RKO (cell line): ENCODE measurements around the gene ZNF654.
"Not testable (repeated sequence)": the region's sequence is repeated elsewhere in the genome, so short reads cannot be mapped to it uniquely, and the experiment has no call there.

Experiments used
- DNase-seq: peaks from one replicate; pipeline ENCODE4 v3.0.0-alpha.2; 2016; ENCODE audit warnings: low spot score

ZNF654 gene

DNA sequence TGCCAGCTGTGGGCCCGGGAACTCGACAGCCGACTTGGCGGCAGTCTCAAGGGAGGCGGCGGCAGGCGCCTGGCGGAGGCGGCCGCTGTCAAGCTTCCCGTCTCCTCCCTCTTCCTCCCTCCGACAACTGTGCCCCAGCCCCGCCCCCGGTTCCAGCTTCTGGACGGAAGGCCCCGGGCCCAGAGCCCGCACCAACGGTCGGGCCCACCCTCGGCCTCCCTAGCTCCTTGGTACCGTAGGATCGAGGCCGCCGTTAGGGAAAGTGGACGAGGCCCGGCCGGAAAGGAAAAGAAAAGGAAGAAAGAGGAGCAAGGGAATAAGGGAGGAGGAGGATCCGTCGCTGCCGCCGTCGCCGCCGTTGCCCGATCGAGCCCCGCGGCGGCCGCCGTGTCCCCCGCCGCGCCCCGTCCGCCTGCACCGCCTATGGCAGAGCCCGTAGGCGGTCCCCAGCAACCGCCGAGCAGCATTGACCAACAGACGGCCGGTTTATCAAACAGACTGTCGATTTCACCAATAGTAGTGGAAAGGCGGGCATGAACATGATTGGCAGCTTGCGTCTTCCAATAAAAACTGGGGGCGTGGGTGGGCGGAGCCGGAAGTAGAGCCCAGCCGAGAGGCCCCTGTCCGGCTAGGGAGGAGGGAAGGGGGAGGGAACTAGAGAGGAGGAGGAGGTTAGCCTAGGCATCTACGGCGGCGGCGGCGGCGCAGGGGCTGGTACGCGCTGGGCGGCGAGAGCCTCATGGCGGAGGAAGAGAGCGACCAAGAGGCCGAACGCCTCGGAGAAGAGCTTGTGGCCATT is at the start of gene ZNF654, which contains the start of gene CGGBP1:
TSS of gene ZNF654 (plus strand) at position 675 of the 799 bp plus-strand sequence. CDS start at position 740, 65 bp downstream.
TSS of gene CGGBP1 (minus strand) at position 425 of the 799 bp plus-strand sequence. CDS start 3,029 bp downstream, outside the sequence.
- peak; percentile 99 for DNase-seq

DNA sequence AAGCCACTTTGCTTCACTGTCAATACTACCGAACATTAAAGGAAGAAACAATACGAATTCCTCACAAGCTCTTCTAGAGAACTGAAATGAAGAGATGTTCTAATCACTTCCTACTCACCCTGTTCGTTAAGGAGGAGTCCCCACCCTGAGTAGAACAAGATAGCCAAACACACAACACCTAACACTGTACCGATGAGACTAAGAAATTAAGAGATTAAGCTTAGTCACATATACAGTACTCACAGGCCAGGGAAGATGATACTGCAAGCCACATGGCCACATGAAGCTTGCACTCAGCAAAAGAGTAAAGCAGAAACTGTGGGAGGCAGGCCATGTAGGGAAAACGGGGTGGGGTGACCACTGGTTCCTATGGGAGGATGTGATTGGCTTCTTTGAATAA is 48.2 kb upstream of the ZNF654 start:
- DNase-seq = no peak

DNA sequence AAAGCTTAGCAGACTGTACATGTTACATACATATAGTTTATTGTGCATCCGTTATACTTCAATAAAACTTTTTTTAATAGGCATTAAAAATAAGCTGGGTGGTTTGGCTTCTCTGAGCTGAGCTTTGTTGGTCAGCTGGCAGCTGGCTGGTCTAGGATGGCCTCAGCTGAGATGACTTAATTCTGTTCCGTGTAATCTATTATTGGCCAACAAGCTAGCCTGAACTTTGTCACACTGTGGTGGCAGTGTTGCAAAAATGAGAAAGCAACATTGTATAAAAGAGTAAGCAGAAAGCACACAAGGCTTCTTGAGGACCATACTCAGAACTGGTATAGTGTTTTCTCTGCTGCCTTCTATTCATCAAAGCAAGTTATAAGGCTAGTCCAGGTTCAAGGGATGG is 45.5 kb upstream of the ZNF654 start:
- no peak for DNase-seq

DNA sequence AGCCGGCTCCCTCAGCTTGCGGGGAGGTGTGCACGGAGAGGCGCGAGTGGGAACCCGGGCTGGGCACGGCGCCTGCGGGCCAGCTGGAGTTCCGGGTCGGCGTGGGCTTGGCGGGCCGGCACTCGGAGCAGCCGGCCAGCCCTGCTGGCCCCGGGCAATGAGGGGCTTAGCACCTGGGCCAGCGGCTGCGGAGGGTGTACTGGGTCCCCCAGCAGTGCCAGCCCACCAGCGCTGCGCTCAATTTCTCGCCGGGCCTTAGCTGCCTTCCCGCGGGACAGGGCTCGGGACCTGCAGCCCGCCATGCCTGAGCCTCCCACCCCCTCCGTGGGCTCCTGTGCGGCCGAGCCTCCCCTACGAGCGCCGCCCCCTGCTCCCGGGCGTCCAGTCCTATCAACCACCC is 43.4 kb upstream of the ZNF654 start:
- DNase-seq = not testable (repeated sequence)

DNA sequence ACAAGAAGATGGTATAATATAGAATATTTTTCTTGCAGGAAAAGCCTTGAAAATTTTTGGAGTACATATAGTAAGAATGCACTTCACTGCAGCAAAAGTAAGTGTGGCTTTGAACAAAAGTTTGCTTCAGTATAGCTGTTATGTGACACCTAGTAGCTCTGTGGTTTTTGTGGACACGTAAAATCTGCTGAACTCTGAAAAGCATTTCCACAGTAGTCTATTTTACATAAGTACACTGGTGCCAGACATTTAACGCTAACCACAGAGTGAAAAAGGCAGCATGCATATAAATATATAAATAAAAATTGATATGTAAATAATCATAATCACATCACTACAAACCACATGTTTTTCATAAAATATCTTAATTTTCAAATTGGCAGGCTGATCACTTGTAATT is 40.0 kb upstream of the ZNF654 start:
- no peak for DNase-seq

DNA sequence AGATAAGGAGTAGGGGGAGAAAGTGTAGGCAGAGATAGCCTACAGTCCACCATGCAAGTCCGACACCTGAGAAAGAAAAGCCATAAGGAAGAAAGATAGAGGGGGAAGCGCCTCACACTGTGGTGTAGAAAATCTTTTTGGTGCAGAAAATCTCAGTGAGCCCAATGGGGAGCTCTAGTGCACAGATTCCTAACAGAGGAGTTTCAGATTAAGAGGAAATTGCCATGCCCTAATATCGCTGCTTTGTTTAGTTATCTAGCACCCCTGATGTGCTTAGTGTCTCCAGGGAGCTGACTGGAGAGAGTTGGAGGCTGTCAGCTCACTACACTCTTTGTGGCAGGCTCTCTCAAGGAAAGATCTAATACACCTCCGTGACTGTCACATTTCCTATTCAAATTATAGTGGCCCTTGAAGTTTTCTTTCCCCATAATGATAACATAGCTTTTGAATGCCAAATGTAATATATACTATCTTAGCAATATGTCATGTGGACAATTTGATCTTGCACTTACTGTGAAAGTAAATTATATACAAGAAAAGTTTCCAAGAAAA is 34.0 kb upstream of the ZNF654 start:
- no peak for DNase-seq

DNA sequence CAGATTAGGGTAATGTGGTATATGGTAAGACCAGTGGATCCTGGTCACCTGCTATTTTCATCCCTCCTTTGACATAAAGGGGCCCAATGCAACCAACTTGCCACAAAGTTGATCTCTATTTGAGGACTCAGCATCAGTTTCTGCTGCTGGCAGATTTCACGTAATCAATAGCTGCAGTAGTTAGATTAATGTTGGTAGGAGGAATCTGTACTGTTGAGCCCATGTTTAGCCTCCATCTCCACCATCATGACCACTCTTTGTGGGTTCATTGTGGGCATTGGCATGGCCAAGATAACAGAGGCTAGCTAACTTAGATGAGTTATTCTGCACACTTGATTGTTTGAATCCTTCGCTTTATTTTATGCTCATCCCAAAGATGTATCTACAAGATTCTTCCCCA is 30.2 kb upstream of the ZNF654 start:
- DNase-seq = no peak

DNA sequence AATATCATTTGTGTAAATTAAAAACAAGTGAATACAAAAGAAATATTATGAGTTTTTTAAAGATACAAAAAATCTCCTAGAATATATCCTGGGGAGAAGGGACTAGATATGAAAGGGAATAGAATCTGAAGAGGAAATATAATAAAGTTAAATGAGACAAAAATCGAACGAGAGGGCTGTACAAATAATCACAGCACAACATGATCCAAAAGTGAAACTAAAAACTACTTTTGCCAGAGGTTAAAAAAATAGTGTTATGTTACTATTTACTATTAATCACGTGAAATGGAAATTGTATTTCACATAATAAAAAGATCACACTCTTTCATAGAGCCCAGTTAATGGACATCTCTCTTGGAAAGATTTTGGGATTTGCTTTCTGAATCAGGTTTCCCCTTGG is 28.8 kb upstream of the ZNF654 start:
- no peak for DNase-seq

DNA sequence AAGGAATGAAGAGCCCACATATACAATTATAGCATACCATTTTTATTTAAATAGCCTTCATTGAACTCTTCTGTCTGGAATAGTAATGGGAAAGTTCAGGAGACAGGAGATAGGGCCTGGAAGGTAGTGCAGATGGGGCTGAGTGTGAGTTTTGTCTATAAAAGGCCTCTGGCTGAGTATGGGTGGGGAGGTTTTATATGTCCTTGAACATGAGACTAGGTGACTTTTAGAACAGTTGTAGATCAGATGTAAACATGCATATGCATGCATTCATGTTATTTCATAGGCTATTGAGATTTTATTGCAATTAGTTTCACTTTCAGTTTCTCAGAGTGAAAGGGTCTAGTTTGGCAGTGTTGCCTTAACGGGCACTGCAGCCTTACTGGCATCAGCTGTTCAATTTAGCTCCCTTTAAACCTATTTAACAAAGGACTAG is 27.4 kb upstream of the ZNF654 start:
- DNase-seq = peak; percentile 64

DNA sequence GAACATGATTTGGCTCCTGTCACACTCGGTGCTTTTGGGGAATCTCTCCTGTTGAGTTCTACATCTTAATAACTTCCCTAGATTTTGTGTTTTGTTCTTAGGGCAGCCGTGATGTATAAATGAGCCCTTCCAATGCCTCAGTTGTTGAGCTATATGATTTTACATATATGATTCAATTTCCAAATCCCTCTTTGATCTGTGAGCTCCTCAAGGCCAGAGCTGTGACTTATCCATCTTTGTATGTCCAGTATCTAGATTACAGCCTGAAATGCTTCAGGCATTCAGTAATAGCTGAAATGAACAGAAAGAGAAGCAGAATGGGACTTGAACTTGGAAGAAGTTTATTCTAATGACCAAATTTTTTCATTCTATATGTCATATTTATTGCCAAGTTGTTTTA is 26.8 kb upstream of the ZNF654 start:
- DNase-seq = no peak

DNA sequence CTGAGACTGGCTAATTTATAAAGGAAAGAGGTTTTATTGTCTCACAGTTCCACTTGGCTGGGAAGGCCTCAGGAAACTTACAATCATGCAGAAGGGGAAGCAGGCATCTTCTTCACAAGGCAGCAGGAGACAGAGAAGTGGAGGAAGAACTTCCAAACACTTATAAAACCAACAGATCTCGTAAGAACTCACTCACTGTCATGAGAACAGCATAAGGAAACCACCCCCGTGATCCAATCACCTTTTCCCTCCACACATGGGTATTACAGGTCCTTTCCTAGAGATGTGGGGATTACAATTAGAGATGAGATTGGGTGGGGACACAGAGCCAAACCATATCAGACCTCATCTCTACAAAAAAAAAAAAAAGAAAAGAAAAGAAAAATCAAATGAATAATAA is 26.0 kb upstream of the ZNF654 start:
- no peak for DNase-seq

DNA sequence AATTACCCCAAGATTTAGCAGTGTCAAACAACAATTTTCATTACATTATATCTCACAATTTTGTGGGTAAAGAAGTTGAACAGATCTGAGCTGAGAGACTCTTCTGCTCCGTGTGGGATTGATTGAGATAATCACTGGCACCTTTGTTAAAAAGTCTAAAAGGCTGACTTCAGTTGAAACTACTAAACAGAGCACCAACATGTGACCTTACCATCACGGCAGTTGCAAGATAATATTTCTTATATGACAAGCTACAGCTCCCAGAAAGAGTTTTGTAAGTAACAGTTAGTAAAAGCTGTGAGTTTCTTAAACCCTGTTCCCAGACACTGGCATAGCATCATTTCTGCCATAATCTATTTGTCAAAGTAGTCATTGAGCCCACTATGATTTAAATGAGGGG is 25.2 kb upstream of the ZNF654 start:
- DNase-seq = no peak

DNA sequence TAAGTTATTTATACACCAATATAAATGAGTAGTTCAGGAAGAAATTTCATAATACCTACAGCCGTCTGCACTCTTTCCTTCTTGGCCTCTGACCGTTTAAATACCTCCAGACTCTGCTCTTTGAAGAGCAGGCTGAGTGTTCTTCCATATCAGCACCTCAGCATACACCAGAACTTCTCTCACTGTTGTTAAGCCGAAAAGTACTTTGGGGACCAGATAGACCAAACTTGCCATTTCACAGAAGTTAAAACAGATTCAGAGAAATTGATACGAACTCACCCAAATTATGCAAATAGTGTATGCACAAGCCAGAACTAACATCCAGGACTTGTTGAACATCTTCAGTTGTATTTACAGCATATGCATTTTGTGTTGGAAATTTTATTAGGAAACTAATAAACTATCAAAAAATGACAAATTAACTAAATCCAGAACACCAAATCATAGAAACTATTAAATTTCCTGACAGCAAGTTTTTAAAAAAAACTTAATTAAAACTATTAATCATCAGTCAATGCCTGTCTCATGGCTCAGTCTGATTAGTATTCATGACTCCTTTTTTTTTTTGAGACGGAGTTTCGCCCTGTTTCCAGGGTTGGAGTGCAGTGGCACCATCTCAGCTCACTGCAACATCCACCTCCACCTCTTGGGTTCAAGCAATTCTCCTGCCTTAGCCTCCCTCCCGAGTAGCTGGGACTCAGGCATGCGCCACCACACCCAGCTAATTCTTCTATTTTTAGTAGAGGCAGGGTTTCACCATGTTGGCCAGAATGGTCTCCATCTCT is 24.4 kb upstream of the ZNF654 start:
- no peak for DNase-seq

DNA sequence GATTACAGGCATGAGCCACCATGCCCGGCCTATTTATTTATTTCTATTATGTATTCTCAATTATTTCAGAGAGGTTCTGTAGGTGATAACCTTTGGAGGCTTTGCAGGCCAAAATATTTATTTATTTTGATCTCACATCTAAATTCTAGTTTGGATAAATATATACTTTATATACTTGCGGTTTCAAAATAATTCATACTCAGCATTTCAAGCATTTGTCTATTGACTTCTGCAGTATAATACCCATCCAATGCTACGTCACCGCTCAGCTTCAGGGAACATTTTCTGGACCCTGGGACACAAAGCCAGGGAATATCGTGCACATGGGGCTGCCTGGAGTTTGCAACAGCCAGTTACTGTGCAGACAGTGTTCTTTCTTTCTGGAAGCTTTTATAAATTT is 22.8 kb upstream of the ZNF654 start:
- DNase-seq = no peak

DNA sequence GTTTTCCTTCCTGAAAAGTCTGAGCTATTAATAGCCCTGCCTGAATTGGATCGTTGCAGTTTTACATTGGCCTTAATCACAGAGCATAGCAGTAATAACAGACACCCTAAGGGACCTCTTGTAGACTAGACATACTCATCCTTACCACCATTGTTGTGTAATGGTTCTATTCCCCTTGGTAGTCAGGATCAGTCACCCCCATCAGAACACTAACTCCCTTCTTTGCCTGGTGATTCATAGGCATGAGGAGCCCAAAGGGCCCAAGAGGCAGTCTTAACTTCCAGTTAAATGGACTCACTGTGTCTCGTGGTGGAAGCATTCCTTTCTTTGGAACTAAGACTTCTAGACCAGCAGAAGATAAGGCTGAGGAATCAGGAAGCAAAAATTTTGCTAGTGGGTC is 20.5 kb upstream of the ZNF654 start:
- DNase-seq = peak; percentile 60

DNA sequence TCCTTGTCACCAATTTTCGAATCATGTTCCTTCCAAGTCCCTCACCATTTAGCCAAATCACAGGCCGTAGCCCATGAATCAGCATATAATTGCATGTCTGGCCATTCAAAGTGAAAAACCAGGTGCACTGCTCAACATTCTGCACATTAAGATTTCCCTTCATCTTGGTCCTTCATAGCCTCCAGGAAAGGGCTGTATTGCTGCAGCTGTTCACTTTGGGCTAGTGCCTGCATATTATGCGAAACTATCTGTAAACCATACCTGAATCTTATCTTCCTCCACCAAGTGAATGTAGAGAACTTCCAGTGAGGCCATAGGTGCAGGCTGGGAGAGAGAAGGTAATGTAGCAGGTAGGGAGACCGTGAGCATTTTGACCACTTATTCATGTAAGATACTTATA is 18.5 kb upstream of the ZNF654 start:
- DNase-seq = no peak

DNA sequence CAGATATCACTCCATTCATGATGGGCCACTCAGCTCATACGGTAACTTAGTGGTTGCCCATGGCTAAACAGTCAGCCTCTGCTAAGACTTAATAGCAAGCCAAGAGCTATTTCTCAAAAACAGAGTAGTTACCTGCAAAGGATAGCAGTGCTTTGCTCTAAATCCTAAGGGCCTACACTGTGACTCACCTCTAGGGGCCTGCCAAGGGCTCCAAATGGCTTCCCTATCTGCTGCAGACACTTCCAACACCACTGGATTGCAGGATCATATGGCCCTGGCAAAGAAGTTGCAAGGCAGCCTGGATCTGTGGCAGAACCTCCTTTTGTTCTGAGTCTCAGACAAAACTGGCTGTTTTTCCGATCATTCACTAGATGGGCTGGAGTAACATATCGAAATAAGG is 18.1 kb upstream of the ZNF654 start:
- DNase-seq = no peak

DNA sequence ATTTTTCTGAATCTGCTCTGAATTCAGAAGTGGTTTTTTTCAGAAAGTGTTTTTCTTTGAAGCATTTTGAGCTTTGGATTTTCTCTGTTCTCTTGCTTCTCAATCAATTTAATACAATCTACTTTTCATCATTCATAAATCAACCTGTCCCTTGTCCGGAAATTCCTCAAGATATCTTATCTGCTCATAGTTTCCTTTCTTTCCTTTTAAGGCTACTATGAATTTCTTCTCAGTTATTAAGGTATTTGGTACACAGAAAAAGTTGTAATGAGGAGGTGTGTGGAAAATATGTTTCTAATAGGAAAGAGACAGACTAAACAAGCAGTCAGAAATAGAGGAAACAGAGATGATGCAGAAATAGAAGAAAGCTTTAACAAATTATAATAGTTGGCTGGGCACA is 14.6 kb upstream of the ZNF654 start:
- DNase-seq = no peak

DNA sequence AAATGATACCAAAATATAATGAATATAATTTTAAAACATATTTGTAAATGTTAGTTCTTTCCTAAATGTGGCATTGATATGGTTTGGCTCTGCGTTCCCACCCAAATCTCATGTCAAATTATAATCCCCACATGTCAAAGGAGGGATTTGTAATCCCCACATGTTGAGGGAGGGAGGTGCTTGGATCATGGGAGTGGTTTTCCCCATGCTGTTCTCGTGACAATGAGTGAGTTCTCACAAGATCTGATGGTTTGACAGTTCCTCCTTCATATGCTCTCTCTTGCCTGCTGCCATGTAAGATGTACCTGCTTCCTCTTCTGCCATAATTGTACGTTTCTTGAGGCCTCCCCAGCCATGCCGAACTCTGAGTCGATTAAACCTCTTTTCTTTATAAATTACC is 12.3 kb upstream of the ZNF654 start:
- DNase-seq = no peak

DNA sequence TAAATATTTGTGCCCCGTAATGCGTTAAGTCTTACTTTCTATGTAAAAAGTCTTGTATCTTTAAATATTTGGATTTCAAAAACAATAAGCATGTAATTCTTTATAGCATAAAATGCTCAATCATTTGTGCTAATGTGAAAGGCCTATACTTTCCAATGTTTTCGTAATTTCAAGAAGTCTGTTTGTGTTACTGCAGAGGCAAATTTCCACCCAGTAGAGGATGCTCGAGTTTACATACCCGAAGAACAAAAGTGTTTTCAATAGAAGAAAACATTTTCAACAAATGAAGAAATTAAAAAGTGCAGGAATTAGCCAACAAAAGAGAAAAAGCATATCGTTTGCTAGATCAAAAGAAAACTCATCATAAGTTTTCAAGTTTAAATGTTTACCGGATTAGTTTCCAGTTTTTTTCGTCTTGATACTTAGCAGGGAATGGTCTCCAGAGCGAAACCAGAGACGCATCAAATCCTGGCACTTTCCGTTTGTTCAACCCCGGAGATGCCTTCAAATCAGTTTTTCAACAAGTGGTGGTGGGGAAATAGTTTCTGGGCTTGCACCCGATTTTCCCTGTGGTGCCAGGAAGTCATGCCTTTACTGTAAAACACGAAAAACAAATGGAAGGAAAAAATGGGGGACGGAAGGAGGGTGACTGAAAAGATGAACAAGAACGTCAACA is 1.3 kb upstream of the ZNF654 start:
- DNase-seq = peak; percentile 38

DNA sequence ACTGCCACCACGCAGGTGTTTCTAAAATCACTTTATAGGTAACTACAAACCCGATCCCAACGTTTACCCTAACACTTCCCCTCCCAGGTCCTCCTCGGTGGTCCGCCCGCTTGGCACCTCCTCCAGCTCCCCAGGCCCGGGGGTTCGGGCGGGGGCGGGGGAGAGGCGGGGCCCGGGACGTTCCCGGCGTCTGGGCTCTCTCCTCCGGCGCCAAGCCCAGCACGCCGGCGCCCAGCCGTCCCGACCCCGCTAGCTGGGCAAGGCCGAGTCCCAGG is 812 bp upstream of the ZNF654 start:
- DNase-seq = no peak

DNA sequence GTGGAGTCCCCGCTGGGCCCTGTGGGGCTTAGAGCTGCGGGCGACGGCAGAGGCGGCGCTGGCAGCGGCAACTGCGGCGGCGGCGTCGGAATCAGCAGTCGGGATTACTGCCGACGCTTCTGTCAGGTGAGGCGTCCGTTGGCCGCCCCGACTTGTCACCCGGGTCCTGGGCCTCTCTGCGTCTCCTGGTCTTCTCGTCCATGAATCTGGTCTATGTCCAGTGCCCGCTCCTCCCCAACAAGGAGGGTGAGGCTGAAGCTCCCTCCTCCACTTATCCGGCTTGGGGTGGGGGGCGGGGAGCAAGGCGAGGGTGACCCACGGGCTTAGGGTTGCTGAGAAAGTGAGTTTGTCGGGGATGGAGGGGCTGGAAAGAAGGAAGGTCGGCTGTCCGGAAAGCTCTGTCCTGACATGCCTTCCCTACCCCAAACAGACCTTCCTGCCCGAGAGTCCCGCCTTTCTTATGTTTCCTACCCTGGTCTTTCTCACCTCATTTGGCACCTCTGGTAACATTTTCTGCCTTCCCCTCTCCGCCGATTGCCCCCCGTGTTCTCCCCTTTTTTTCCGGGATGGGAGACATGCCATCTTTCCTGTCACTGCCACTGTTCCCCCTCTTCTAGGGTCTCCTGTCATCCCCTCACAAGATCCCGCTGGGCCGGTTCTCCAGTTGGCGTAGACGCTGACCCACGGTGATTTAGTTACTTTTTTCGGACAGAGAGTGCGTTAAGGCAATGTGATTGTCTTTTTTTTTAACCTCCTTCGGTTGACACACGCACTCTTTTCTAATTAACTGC is 520 bp downstream of the ZNF654 start:
- peak; percentile 25 for DNase-seq
